ENCODE results near the gene HMGN3.

HMGN3 gene

DNA sequence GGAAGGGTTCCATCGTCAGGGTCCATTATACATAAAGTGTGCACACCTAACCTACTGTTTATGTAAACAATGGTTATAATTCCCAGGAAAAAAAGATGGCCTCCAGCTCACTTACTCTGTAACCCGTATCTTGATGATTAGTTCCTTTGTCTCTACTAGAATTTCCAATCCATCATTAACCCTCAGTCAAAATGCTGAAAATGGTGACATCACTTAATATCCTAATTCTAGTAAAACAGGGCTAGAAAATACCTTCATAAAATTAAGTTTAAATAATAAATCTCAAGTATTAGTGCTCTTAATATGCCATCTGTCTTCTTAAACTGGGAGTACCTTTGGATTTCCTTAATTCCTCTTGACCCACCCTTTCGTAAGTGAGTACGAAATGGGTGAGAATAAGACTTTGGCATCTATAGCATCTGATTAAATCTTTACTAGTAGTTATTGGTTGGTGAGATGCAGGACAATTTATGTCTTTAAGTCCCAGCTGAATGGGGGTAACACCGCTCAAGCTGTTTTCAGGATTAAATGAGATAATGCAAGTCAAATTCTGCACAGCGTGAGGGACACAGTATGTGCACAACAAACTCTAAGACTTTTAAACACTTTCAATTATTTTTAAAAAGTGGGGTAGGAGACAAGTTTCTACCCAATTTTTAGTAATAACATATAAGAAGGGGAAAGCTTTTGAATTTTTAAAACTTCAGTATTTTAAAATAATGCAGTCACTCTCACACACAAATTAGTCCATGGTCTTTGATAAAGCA lies 1.6 kb downstream of the HMGN3 start:
- no peak for DNase-seq (ENCODE audit: low read depth)

DNA sequence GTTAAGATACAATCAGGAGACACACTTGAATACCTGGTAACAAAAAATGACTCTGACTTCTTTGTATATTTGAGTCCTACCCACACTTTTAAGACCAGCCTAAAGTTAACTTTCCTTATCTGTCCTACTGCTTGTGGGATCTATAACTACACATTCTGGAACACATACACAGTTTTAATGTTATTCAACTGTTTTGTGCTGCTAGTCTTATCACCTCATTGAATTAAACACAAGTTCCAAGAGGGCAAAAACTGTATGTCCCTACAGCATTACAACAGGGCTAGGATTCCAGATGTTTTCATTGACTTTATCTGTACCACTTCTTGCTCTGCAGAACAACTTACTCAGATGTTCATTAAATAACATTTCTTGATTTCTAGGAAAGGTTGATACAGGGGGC lies 2.8 kb downstream of the HMGN3 start:
- no peak for DNase-seq (ENCODE audit: low read depth)

DNA sequence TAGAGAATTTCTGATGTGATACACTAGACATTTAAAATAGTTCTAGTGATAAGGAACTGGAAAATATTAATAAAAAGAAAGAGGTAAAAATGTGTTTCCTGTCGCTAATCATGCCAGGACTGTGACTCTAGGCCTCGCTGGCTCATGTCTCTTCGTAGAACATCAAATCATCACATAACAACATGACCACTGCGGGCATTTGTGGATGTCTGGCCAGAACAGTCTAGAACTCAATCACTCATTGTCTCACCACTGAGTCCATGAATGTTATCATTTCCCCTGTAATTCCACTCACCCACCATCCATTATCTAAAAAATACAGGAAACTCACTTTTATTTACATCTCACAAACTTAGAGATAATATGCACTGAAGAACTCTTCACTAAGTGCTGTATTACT lies 3.4 kb downstream of the HMGN3 start:
- DNase-seq (ENCODE audit: low read depth), result no peak

- DNase-seq (ENCODE audit: low read depth), result no peak
Observed at GRCh38 chr6:79230149-79230548, 4.3 kb downstream of the HMGN3 start.

DNA sequence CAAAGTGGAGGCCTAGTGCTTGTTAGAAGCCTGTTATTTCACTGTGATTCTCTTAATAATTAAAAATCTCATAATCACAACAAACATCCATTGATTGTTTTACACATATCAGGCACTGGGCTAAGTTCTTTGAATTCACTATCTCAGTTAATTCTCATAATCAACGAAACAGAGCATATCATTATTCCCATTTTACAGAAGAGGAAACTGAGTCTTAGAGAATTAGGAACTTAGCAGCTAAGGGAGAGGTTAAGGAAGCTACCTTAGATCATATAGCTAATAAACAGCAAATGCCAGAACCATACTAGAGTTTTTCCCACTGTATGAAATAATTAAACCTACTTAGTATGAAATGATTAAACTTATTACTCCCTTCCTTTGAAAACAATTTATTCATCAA lies 7.0 kb downstream of the HMGN3 start:
- no peak for DNase-seq (ENCODE audit: low read depth)

GRCh38 chr6:79226660-79227059 lies 7.8 kb downstream of the HMGN3 start:
- no peak for DNase-seq (ENCODE audit: low read depth)

DNA sequence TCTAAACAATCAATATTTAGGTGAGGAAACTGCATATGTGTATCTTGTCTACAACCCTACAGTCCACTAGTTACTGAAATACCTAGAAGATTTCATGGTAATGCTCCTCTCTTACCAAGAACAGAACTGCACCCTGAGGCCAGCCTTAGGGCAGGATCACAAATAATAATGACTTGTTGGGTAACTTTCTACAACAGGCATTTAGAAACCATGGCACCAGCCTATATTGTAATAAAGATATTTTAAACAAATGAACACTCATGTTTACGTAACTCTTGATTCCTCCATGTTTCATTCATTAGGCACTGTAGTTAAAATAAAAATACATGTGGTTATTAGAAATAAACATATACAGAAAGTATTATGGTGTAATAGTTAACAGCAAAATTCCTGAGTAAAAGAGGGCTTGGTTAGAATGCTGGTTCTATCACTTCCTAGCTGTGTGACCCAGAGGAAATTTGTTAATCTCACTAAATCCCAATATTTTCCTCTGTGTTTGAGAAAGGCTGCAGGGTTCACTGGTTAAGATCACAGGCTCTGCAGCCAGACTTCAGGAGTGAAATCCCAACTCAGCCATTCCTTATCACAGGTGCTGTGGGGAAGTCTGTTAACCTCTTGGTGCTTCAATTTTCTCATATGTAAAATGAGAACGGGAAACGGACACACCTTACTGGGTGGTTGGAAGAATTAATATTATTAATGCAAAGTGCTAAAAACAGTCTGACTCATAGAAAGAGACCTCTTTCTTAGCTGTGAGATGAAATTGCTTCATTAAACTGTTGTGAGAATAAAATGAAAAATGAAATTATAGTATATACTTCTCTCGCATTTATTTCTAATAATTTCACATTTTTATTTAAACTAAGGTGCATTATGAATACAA lies 8.5 kb downstream of the HMGN3 start:
- DNase-seq (ENCODE audit: low read depth), result no peak

GRCh38 chr6:79223611-79224404 lies 10.7 kb downstream of the HMGN3 start:
- DNase-seq (ENCODE audit: low read depth), result no peak

DNA sequence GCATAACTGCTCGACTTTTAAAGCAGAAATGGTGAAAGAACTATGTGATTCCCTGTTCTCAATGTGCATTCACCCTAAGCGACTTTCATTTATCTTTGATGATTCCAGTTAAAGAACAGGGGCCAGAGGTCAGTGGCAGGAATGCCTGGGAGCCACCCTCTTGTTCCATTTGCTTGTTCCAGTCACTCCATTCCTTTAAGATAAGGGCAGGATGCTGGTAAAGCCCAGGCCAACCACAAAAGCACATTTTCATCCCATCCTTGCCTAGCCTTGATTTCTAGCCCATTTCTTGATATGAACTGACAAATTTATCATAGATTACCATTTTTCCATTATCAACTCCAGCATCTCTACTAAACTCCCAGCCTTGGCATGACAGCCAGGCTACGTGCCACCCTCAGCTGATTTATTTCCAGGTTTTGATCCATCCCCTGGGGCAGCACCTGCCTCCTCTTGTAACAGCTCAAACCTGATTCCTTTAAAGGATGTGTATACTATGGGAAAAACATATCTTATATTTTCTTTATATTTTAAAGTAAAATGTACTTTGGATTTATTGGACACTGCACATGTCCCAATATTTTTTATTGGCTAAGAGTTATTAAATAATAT lies 19.2 kb downstream of the HMGN3 start:
- no peak for DNase-seq (ENCODE audit: low read depth)

GRCh38 chr6:79212859-79213258 lies 21.6 kb downstream of the HMGN3 start:
- DNase-seq (ENCODE audit: low read depth), result no peak

GRCh38 chr6:79208816-79209215 lies 25.7 kb downstream of the HMGN3 start:
- no peak for DNase-seq (ENCODE audit: low read depth)

DNA sequence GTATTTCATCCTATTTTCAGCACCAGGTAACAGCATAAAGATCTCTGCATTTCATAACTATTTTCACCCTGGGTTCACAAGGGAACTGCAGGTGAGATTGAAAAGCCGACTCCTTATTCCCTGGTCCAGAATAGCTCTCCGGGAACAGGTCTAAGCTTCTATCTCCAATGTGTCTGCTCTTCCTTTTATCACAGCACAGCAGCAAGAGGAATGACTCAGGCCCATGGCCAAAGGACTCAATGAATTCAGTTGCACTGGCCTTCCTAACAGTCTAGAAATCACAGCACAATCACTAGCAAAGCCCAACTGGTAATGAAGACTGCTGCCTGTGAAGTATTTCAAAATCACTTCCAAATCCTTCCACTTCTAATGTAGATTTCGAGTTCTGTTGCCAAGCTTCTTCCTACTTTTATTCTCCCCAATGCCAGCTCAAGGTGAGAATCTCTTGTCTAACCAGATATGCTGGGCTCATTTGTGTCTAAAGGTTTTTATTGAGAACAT lies 30.7 kb downstream of the HMGN3 start:
- DNase-seq (ENCODE audit: low read depth), result no peak

GRCh38 chr6:79202556-79202955 lies 31.9 kb downstream of the HMGN3 start:
- no peak for DNase-seq (ENCODE audit: low read depth)

DNA sequence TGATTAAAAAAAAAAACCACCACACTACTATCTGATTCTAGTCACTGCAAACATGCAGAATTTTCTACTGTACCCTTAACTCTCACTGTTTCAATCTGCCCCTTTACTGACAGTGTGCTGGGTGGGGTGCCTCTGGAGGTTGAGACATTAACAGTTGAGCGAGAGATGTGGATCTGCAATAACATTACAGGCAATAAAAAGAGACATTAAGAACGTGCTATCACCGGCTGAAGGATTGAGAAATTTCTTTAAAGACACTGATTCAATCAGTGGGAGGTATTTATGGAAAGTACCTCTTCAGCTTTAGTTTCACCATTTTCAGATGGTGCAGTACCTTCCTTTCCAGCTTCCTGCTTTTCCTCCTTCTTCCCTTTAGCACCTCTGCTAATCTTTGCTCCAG lies 32.5 kb downstream of the HMGN3 start:
- DNase-seq (ENCODE audit: low read depth), result no peak

DNA sequence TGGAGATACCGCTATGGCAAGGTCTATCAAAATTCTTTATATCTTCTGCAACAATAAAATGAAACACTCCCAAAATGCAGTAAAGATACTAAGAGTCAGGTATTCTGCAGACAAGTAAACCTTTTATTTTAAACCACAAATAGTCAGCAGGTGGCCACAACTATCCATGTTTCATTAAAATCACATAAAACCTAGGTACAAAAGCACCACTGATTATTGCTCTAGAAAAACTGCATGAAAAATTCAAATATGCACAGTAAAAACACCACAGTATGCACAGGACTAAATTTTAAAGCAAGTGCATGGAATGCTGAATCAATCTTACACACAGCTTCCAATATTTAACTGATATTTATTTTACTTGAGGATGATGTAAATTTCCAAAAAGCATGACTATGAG lies 33.3 kb downstream of the HMGN3 start:
- no peak for DNase-seq (ENCODE audit: low read depth)

- no peak for DNase-seq (ENCODE audit: low read depth)
Observed at GRCh38 chr6:79196912-79197311, 37.6 kb downstream of the HMGN3 start.

- DNase-seq (ENCODE audit: low read depth), result no peak
Observed at GRCh38 chr6:79193971-79194370, 40.5 kb downstream of the HMGN3 start.

GRCh38 chr6:79189760-79190350 lies 44.6 kb downstream of the HMGN3 start:
- DNase-seq (ENCODE audit: low read depth), result no peak

GRCh38 chr6:79188885-79189480 lies 45.5 kb downstream of the HMGN3 start:
- no peak for DNase-seq (ENCODE audit: low read depth)

- DNase-seq (ENCODE audit: low read depth), result no peak
Observed at GRCh38 chr6:79188107-79188506, 46.4 kb downstream of the HMGN3 start.

DNA sequence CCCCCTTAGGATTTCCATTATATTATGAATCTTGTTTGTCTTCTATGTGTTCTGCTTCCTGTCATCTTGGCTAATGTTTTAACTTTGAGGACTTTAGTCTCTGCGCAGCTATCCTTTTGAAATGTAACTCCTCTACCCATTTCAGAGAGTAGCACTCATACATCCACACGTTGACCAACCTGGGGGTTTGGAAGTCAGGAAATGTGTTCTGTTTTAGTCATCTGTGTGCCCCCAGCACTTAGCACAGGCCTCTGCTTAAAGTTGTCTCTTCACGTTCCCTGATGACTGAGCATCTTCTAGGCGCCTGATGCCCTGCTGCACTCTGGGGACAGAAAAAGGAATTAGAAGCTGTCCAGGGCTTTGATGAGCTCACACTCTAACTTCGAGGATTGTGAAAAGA lies 47.9 kb downstream of the HMGN3 start:
- DNase-seq (ENCODE audit: low read depth), result no peak

Measured in activated T-helper 9 cell treated with anti-CD3 and anti-CD28 coated beads, Interleukin-2, amount 50 U/mL, for 16 hours (primary cell).